Right hindlimb (tissue), 1 donor: ENCODE data around the gene EIF4H.
"Not testable (repeated sequence)": the region's sequence is repeated elsewhere in the genome, so short reads cannot be mapped to it uniquely, and the experiment has no call there.

Source experiments
- DNase-seq: peaks from one replicate; pipeline ENCODE4 v3.0.0-alpha.2; 2018

The EIF4H gene

GRCh38 chr7:74202841-74203556 is 28.8 kb downstream of the EIF4H start:
- DNase-seq = no peak

GRCh38 chr7:74203956-74204618 is 29.9 kb downstream of the EIF4H start:
- no peak for DNase-seq

GRCh38 chr7:74206052-74206451 is 31.9 kb downstream of the EIF4H start:
- not testable (repeated sequence) for DNase-seq

- DNase-seq = peak; percentile 86
Measured at GRCh38 chr7:74206589-74207120, 32.5 kb downstream of the EIF4H start.

GRCh38 chr7:74207586-74207985 is 33.4 kb downstream of the EIF4H start:
- no peak for DNase-seq

- DNase-seq = not testable (repeated sequence)
Measured at GRCh38 chr7:74208241-74208640, 34.1 kb downstream of the EIF4H start.

GRCh38 chr7:74212661-74213060 is 38.5 kb downstream of the EIF4H start:
- no peak for DNase-seq

- DNase-seq = no peak
Measured at GRCh38 chr7:74214816-74215630, 40.9 kb downstream of the EIF4H start.

GRCh38 chr7:74215921-74216320 is 41.8 kb downstream of the EIF4H start:
- no peak for DNase-seq

- no peak for DNase-seq
Measured at GRCh38 chr7:74216361-74216761, 42.2 kb downstream of the EIF4H start.

GRCh38 chr7:74217455-74218342 is 43.5 kb downstream of the EIF4H start:
- no peak for DNase-seq

GRCh38 chr7:74218343-74218698 is 44.2 kb downstream of the EIF4H start:
- no peak for DNase-seq

GRCh38 chr7:74219416-74219815 is 45.3 kb downstream of the EIF4H start:
- no peak for DNase-seq

GRCh38 chr7:74220229-74220628 is 46.1 kb downstream of the EIF4H start:
- DNase-seq = no peak

- no peak for DNase-seq
Measured at GRCh38 chr7:74221713-74222112, 47.6 kb downstream of the EIF4H start.

GRCh38 chr7:74222851-74223710 is 48.9 kb downstream of the EIF4H start:
- no peak for DNase-seq

GRCh38 chr7:74223711-74224510 is 49.8 kb downstream of the EIF4H start:
- no peak for DNase-seq

- DNase-seq = no peak
Measured at GRCh38 chr7:74224511-74224832, 50.3 kb downstream of the EIF4H start.

GRCh38 chr7:74224907-74225306 is 50.8 kb downstream of the EIF4H start:
- not testable (repeated sequence) for DNase-seq

GRCh38 chr7:74225400-74225799 is 51.2 kb downstream of the EIF4H start:
- DNase-seq = no peak

GRCh38 chr7:74226633-74227032 is 52.5 kb downstream of the EIF4H start:
- DNase-seq = no peak
